HCT116 (cell line): Measurements from ENCODE around the gene STIM1. TPM values are rescaled to one million over a fixed set of nuclear protein-coding genes. Genes with fewer than 3 reads are reported as not detected.

Experiments used
- ATAC-seq: fragments of 200-7000 bp; cut with Tn5 transposase; 2 replicates; pipeline ENCODE4 v1.9.1; 2020; ENCODE audit warnings: mild to moderate bottlenecking, moderate library complexity
- BruUV-seq: library from RNA; stranded (reverse); fragments of 400-500 nt; replicated peaks from 2 replicates; lab custom pipeline; 2021; lab: Mats Ljungman, UMichigan
- CTCF ChIA-PET: fragments of 300-600 bp; sonication (Branson Sonifier 250); formaldehyde crosslinking; loops from one replicate; lab custom pipeline; 2021; ENCODE audit warnings: antibody characterized with exemption; lab: Charles Lee
- POLR2A ChIA-PET: fragments of 300-600, 350-600 bp; sonication (Branson Sonifier 250); formaldehyde crosslinking; loops from one replicate; lab custom pipeline; 2021; ENCODE audit warnings: antibody characterized with exemption; lab: Charles Lee
- RAD21 ChIA-PET, 2 experiments: fragments of 300-600 bp; sonication (Branson Sonifier 250); formaldehyde crosslinking; loops; one replicate each; lab custom pipeline; 2023; ENCODE audit warnings: low total read pairs in 2 of 2; ENCODE audit not compliant: uncharacterized antibody in 2 of 2, unreplicated experiment in 2 of 2, low non-redundant PET in 1 of 2; lab: Charles Lee
- DNase-seq: peaks from one replicate; pipeline ENCODE4 v3.0.0-alpha.2; 2010; ENCODE audit warnings: low read depth, low spot score
- H2AFZ ChIP-seq: fragments of 200-600 bp; shearing (Covaris generic), sonication (generic); 2 replicates; pipeline ENCODE4 v1.6.1; 2017; ENCODE audit warnings: low read depth, mixed run types, mixed read lengths, antibody characterized with exemption, low read length; ENCODE audit not compliant: poor library complexity, severe bottlenecking
- H3K27ac ChIP-seq: 2 replicates; pipeline ENCODE4 v1.5.1; 2012; ENCODE audit warnings: low read depth, low read length
- H3K27me3 ChIP-seq: fragments of 200-600 bp; sonication (generic); 2 replicates; pipeline ENCODE4 v1.6.1; 2016; ENCODE audit warnings: mixed run types, low read length, mixed read lengths; ENCODE audit not compliant: insufficient read depth
- H3K36me3 ChIP-seq, 2 experiments: fragments of 200-500 bp in 1 of 2; fragments of 200-600 bp in 1 of 2; sonication (Bioruptor generic) in 1 of 2; sonication (generic) in 1 of 2; 2 replicates each; pipeline versions ENCODE4 v1.5.1 to v1.6.1; 2014 to 2016; ENCODE audit warnings: low read length in 2 of 2, inconsistent platforms in 1 of 2, mixed read lengths in 1 of 2, mixed run types in 1 of 2; ENCODE audit not compliant: insufficient read depth in 2 of 2, control insufficient read depth in 1 of 2
- H3K4me1 ChIP-seq, 2 experiments: fragments of 200-600 bp in 1 of 2; sonication (generic) in 1 of 2; 2 replicates each; pipeline versions ENCODE4 v1.5.1 to v1.6.1; 2012 to 2017; ENCODE audit warnings: low read length in 2 of 2, inconsistent platforms in 1 of 2, mild to moderate bottlenecking in 1 of 2, mixed read lengths in 1 of 2, mixed run types in 1 of 2, moderate library complexity in 1 of 2; ENCODE audit not compliant: insufficient read depth in 2 of 2, control insufficient read depth in 1 of 2
- H3K4me2 ChIP-seq: fragments of 200-600 bp; sonication (generic); 2 replicates; pipeline ENCODE4 v1.6.1; 2017; ENCODE audit warnings: mixed run types, low read length, mixed read lengths
- H3K4me3 ChIP-seq, 2 experiments: fragments of 200-600 bp in 1 of 2; sonication (generic) in 1 of 2; replicated peaks in 1 of 2; 2 replicates each; pipeline ENCODE4 v1.5.1; 2011 to 2016; ENCODE audit warnings: low read length in 2 of 2, control low read depth in 1 of 2, low read depth in 1 of 2, mild to moderate bottlenecking in 1 of 2, mixed read lengths in 1 of 2, mixed run types in 1 of 2
- H3K79me2 ChIP-seq: fragments of 200-600 bp; sonication (generic); 2 replicates; pipeline ENCODE4 v1.6.1; 2017; ENCODE audit warnings: mild to moderate bottlenecking, mixed run types, low read length, moderate library complexity, mixed read lengths; ENCODE audit not compliant: insufficient read depth
- H3K9ac ChIP-seq: fragments of 200-600 bp; sonication (generic); 2 replicates; pipeline ENCODE4 v1.6.1; 2016; ENCODE audit warnings: low read length, mixed read lengths
- H3K9me2 ChIP-seq: fragments of 200-600 bp; sonication (generic), shearing (Covaris generic); 2 replicates; pipeline ENCODE4 v1.6.1; 2017; ENCODE audit warnings: mixed run types, mild to moderate bottlenecking, moderate library complexity; ENCODE audit not compliant: insufficient read depth
- H3K9me3 ChIP-seq, 2 experiments: fragments of 200-500 bp in 1 of 2; fragments of 200-600 bp in 1 of 2; sonication (Bioruptor generic) in 1 of 2; sonication (generic) in 1 of 2; 2 replicates each; pipeline ENCODE4 v1.6.1; 2014 to 2017; ENCODE audit warnings: low read length in 2 of 2, mixed read lengths in 2 of 2, inconsistent platforms in 1 of 2, low read depth in 1 of 2, mild to moderate bottlenecking in 1 of 2, mixed run types in 1 of 2, moderate library complexity in 1 of 2; ENCODE audit not compliant: control insufficient read depth in 1 of 2, insufficient read depth in 1 of 2
- H4K20me1 ChIP-seq: fragments of 200-600 bp; sonication (generic), shearing (Covaris generic); 2 replicates; pipeline ENCODE4 v1.6.1; 2017; ENCODE audit warnings: mixed run types, mild to moderate bottlenecking, moderate library complexity; ENCODE audit not compliant: insufficient read depth
- RAD21 ChIP-seq: IDR thresholded peaks from 2 replicates; pipeline ENCODE4 v1.6.1; 2012; ENCODE audit warnings: low read depth, mild to moderate bottlenecking
- ZBTB33 ChIP-seq: IDR thresholded peaks from 2 replicates; pipeline ENCODE4 v1.6.1; 2011; ENCODE audit warnings: mild to moderate bottlenecking, low read length, moderate library complexity; ENCODE audit not compliant: insufficient replicate concordance; ENCODE audit errors: extremely low read depth
- ZNF274 ChIP-seq: fragments of 200-500 bp; sonication (Bioruptor generic); IDR thresholded peaks from 2 replicates; pipeline ENCODE4 v1.6.1; 2014; ENCODE audit warnings: mild to moderate bottlenecking, low read depth, low read length, inconsistent platforms
- intact Hi-C: fragments of 100-400 bp; cut with micrococcal nuclease; formaldehyde crosslinking; loops from 2 replicates; pipeline ENCODE4 v1.10.0; 2022
- total RNA-seq: library from RNA; stranded (reverse); gene quantifications from one replicate; pipeline ENCODE4 v1.2.1, GENCODE V29; 2021; ENCODE audit not compliant: unreplicated experiment
- TF ChIP-seq, protein P1 (sequence below), 3 experiments: fragments of 200-600 bp in 1 of 3; sonication (generic) in 1 of 3; IDR thresholded peaks in 2 of 3; conservative IDR thresholded peaks in 1 of 3; 2 replicates each; pipeline ENCODE4 v1.5.1; 2012 to 2017; ENCODE audit warnings: low read depth in 2 of 3, low read length in 2 of 3, antibody characterized with exemption in 1 of 3, borderline replicate concordance in 1 of 3, control low read depth in 1 of 3, mild to moderate bottlenecking in 1 of 3, mixed read lengths in 1 of 3, mixed run types in 1 of 3, moderate library complexity in 1 of 3; ENCODE audit not compliant: insufficient read depth in 1 of 3

STIM1 gene
- total RNA-seq, 1 experiment from 2014 or later: 22.3 TPM

- Histone ChIP-seq H3K4me3 (no peak overlapping the region), H3K9me3 (no peaks in the 10 kb centered on the region), H3K79me2 (no peaks in the 10 kb centered on the region), H3K9ac (no peak overlapping the region), H4K20me1 (no peaks in the 10 kb centered on the region), H3K27me3 (no peaks in the 10 kb centered on the region), H3K36me3 (no peaks in the 10 kb centered on the region), H2AFZ (no peak overlapping the region), H3K4me2 (no peak overlapping the region), H3K4me1 (peaks cover 0 to 9% of the 10 kb centered on the region in 2 experiments; a peak in 2 of 4 replicates), H3K27ac (no peak overlapping the region), H3K9me2 (no peaks in the 10 kb centered on the region)
- DNase-seq (no peak), ATAC-seq (peak; percentile 57)
- ChIA-PET POLR2A (no interaction called here), RAD21 (no interaction called here), CTCF (interaction anchor here (2.0 to 2.7 kb wide), 2 partner anchors 105 to 110 kb away, joined by 6 to 11 read pairs; partner anchors contain the start of gene STIM1)
- BruUV-seq: no TSS peak
- intact Hi-C loops: no loop called here
- TF ChIP-seq RAD21 (peak; percentile 30; the same call in 1 of the 2 replicates), ZNF274 (no peak), ZBTB33 (no peak)
- TF ChIP-seq, protein P1, sequence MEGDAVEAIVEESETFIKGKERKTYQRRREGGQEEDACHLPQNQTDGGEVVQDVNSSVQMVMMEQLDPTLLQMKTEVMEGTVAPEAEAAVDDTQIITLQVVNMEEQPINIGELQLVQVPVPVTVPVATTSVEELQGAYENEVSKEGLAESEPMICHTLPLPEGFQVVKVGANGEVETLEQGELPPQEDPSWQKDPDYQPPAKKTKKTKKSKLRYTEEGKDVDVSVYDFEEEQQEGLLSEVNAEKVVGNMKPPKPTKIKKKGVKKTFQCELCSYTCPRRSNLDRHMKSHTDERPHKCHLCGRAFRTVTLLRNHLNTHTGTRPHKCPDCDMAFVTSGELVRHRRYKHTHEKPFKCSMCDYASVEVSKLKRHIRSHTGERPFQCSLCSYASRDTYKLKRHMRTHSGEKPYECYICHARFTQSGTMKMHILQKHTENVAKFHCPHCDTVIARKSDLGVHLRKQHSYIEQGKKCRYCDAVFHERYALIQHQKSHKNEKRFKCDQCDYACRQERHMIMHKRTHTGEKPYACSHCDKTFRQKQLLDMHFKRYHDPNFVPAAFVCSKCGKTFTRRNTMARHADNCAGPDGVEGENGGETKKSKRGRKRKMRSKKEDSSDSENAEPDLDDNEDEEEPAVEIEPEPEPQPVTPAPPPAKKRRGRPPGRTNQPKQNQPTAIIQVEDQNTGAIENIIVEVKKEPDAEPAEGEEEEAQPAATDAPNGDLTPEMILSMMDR (IDR thresholded peaks at IDR 0.05 in 2 of 3, conservative IDR thresholded peaks at IDR 0.05 in 1 of 3; ENCODE audit: borderline replicate concordance in 1 of 3, insufficient read depth in 1 of 3, low read depth in 2 of 3, low read length in 2 of 3): peak; percentile 15 to 45 (median 40); a peak in 5 of 6 replicates
Observed at GRCh38 chr11:3959015-3959902, 103.8 kb downstream of the STIM1 start.
